ENCODE data around the gene UBE3C. TPM values are rescaled to one million over a fixed set of nuclear protein-coding genes. Genes with fewer than 3 reads are reported as not detected.

Gene UBE3C
- total RNA-seq, 1 donor from 2014 or later = 65.3 TPM

DNA sequence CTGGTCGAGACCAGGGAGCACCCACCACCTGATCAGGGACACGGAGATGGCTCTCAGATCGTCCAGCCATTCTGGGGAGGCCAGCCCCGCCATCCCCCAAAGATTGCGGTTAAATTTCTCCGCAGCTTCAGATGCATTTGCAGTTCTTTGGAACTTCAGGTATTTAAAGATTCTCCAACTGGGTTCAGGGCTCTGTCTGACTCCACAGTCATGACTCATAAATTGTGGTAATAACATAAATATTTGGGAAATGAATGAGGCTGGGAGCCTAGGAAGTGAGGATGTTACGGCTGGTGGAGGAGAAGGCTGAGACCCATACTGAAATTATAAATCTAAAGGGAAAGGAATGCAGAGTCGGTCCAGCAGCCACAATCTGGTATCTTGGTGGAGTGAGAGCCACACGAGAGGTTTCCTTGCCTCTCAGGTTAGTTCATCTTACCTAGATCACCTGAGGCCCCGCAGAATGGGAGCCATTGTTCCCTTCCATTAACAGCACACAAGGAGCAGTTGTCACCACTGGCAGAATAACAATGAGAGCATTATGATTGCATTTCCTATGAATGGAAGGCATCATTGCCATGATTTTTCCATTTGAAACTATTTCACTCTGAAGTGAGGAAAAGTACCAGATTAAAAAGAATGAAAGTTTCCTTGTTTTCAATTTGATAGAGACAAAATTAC, 171.4 kb downstream of the UBE3C start:
- Mint-ChIP-seq H3K9me3 (no peaks in the 10 kb centered on the region), H3K36me3 (ENCODE audit: low read depth) (no peaks in the 10 kb centered on the region), H3K27me3 (no peaks in the 10 kb centered on the region), H3K4me3 (no peak overlapping the region), H3K27ac (no peak overlapping the region), H3K4me1 (no peaks in the 10 kb centered on the region)
- ChIA-PET POLR2A (no interaction called here), CTCF (no interaction called here)
- intact Hi-C loops (cut with micrococcal nuclease) = no loop called here
- TF ChIP-seq, protein P1, sequence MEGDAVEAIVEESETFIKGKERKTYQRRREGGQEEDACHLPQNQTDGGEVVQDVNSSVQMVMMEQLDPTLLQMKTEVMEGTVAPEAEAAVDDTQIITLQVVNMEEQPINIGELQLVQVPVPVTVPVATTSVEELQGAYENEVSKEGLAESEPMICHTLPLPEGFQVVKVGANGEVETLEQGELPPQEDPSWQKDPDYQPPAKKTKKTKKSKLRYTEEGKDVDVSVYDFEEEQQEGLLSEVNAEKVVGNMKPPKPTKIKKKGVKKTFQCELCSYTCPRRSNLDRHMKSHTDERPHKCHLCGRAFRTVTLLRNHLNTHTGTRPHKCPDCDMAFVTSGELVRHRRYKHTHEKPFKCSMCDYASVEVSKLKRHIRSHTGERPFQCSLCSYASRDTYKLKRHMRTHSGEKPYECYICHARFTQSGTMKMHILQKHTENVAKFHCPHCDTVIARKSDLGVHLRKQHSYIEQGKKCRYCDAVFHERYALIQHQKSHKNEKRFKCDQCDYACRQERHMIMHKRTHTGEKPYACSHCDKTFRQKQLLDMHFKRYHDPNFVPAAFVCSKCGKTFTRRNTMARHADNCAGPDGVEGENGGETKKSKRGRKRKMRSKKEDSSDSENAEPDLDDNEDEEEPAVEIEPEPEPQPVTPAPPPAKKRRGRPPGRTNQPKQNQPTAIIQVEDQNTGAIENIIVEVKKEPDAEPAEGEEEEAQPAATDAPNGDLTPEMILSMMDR (IDR thresholded peaks at IDR 0.05) = no peak
- no peak for DNase-seq
- ATAC-seq (ENCODE audit: low read depth) = no peak

DNA sequence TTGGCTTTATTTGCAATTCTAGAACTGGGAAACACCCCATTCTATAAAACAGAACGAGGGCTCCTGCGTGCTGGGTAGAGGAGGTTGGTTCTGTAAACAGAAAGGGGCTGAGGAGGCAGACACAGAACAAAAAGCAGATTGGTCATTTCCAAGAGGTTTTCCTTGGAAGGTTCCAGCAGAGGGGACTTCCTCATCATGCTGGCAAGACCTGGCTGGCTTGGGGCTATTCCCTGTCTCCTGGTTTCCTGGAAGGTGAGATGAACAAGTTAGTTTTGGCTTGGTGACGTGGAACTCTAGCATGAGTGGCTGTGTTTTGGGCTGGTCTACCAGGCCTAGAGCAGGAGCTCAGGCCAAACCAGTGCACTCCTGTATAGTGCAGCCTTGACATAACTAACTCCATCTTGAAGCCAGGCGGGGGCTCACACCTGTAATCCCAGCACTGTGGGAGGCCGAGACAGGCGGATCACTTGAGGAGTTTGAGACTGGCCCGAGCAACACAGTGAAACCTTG, 172.0 kb downstream of the UBE3C start:
- Mint-ChIP-seq H3K4me3 (no peak overlapping the region), H3K36me3 (ENCODE audit: low read depth) (no peaks in the 10 kb centered on the region), H3K27ac (no peak overlapping the region), H3K27me3 (no peaks in the 10 kb centered on the region), H3K4me1 (no peaks in the 10 kb centered on the region), H3K9me3 (no peaks in the 10 kb centered on the region)
- CTCF ChIA-PET = no interaction called here
- intact Hi-C loops (cut with micrococcal nuclease) = no loop called here
- DNase-seq (no peak), ATAC-seq (ENCODE audit: low read depth) (no peak)
- POLR2A ChIA-PET = no interaction called here
- TF ChIP-seq, protein P1 (IDR thresholded peaks at IDR 0.05) = no peak

DNA sequence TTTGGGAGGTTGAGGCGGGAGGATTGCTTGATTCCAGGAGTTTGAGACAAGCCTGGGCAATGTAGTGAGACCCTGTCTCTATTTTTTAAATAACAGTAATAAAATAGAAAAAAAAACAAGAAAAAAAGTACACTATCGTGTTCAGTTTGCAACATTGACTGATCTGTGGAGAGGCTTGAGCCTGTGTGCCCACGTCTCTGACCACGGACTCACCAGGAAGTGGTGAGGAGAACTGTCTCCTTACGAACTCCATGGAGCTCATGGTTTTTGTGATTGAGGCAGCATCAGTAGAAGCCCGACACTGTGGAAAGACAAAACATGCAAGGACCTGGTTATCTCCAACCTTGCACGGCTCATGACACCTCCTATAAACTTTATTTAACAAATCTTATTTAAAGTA, 174.2 kb downstream of the UBE3C start:
- ChIA-PET CTCF (no interaction called here), POLR2A (no interaction called here)
- Mint-ChIP-seq H3K36me3 (ENCODE audit: low read depth) (no peaks in the 10 kb centered on the region), H3K27me3 (no peaks in the 10 kb centered on the region), H3K9me3 (no peaks in the 10 kb centered on the region), H3K4me3 (no peak overlapping the region), H3K4me1 (no peaks in the 10 kb centered on the region), H3K27ac (no peak overlapping the region)
- intact Hi-C loops (cut with micrococcal nuclease) = no loop called here
- ATAC-seq (ENCODE audit: low read depth) (no peak), DNase-seq (no peak)
- TF ChIP-seq, protein P1 (IDR thresholded peaks at IDR 0.05) = no peak

DNA sequence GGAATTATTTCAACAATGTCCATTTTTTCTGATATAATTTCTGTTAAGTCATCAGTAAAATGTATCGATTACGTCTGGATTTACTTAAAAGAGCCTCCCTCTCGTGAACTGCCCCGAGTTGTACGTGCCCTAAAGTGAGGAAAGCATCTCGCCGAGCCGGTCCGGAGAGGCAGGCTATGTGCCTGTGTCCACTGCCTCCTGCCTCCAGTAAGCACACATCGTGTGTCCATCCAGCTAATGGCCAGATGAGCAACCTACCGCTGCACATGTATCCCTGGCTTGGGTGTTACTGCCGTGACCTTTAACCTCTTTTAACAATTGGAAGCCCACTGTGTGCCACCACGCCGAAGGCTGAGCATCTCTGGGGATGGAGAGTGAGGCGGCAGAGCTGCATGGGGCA, 174.9 kb downstream of the UBE3C start:
- TF ChIP-seq, protein P1 (IDR thresholded peaks at IDR 0.05) = no peak

DNA sequence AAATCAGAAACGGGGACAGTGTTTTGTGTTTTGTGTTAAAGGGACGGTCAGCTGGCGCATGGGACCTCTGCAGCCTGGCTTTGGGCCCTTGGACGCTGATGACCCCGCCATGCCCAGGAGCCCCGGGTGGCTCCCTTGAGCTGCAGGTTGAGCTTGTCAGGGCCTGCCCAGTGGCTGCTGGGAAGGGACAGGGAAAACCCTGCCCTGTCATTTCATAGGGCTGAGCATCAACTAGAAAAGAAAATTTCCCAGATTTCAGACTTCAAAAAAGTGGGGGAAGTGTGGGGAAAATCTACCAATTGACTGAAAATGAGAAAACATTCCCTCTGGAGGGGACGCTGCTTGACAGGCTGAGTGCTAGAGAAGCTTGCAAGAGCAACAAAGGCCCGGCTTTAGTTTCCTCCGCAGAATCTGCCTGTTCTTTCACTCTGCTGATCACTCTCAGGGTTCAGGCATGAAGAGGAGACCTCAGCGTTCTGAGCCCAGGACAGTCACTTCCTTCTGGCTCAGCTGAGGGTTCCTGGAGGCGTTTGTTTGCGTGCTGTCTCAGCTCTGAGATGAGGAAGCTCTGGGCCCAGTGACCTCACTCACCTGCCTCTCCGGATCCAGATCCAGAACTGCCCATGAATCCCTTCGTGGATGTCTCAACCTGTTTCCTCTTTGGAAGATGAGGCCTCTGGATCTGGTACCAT, 179.4 kb downstream of the UBE3C start:
- intact Hi-C loops (cut with micrococcal nuclease) = no loop called here
- DNase-seq (no peak), ATAC-seq (ENCODE audit: low read depth) (no peak)
- Mint-ChIP-seq H3K27me3 (no peaks in the 10 kb centered on the region), H3K27ac (no peak overlapping the region), H3K4me3 (no peak overlapping the region), H3K4me1 (peaks cover 3% of the 10 kb centered on the region), H3K9me3 (no peaks in the 10 kb centered on the region), H3K36me3 (ENCODE audit: low read depth) (no peaks in the 10 kb centered on the region)
- ChIA-PET POLR2A (no interaction called here), CTCF (interaction anchor here (0.5 kb wide), 1 partner anchor 1530 kb away, joined by 4 read pairs; no protein-coding TSS in a partner anchor)
- TF ChIP-seq, protein P1 (IDR thresholded peaks at IDR 0.05) = no peak

More for the DNA sequence above, 174.9 kb downstream of the UBE3C start:
- no peak overlapping the region for H3K27ac Mint-ChIP-seq
- H3K9me3 Mint-ChIP-seq = no peaks in the 10 kb centered on the region
- ATAC-seq (ENCODE audit: low read depth) (no peak), DNase-seq (no peak)
- CTCF ChIA-PET = no interaction called here
- peaks cover 3% of the 10 kb centered on the region for H3K4me1 Mint-ChIP-seq
- POLR2A ChIA-PET = no interaction called here
- H3K4me3 Mint-ChIP-seq = no peak overlapping the region
- no peaks in the 10 kb centered on the region for H3K36me3 Mint-ChIP-seq (ENCODE audit: low read depth)
- H3K27me3 Mint-ChIP-seq = no peaks in the 10 kb centered on the region
- intact Hi-C loops (cut with micrococcal nuclease) = no loop called here

Data from activated B cell treated with CpG ODN at 0.5 μM for 24 hours (primary cell).